Neural progenitor cell (in vitro differentiated cells): Measurements from ENCODE around the gene TSPOAP1.

Experiments
- EZH2 ChIP-seq: fragments of 200-600 bp; sonication (generic); IDR thresholded peaks from 2 replicates; pipeline ENCODE4 v1.6.1; 2017; ENCODE audit warnings: antibody characterized with exemption, mild to moderate bottlenecking, moderate library complexity
- TF ChIP-seq, protein P1 (sequence below): fragments of 200-600 bp; sonication (generic); IDR thresholded peaks from 2 replicates; pipeline ENCODE4 v1.5.1; 2017; ENCODE audit warnings: antibody characterized with exemption, mild to moderate bottlenecking

DNA sequence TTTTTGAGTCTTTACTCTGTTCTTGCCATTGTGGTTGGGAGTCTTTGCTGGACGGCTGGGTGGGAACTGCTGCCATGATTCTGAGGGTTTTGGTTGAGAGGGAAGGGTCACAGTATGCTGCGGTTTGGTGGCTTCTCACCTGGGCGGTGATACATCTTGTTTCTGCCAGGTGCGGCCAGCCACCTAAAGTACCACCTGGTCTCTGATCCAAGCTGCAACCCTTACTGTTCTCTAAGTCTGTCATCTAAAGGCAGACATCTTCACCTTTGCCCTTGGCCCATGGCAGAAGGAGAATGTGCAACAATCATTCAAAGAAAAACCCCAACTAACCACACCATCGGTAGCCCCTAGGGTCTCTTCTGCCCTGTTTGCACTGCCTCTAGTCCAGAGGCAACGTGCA lies 28.3 kb downstream of the TSPOAP1 start:
- TF ChIP-seq EZH2: no peak
- TF ChIP-seq, protein P1, sequence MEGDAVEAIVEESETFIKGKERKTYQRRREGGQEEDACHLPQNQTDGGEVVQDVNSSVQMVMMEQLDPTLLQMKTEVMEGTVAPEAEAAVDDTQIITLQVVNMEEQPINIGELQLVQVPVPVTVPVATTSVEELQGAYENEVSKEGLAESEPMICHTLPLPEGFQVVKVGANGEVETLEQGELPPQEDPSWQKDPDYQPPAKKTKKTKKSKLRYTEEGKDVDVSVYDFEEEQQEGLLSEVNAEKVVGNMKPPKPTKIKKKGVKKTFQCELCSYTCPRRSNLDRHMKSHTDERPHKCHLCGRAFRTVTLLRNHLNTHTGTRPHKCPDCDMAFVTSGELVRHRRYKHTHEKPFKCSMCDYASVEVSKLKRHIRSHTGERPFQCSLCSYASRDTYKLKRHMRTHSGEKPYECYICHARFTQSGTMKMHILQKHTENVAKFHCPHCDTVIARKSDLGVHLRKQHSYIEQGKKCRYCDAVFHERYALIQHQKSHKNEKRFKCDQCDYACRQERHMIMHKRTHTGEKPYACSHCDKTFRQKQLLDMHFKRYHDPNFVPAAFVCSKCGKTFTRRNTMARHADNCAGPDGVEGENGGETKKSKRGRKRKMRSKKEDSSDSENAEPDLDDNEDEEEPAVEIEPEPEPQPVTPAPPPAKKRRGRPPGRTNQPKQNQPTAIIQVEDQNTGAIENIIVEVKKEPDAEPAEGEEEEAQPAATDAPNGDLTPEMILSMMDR: no peak
